RKO (cell line): ENCODE results near the gene SPAG6.
"Not testable (repeated sequence)": the region's sequence is repeated elsewhere in the genome, so short reads cannot be mapped to it uniquely, and the experiment has no call there.

Experiments used
- DNase-seq: peaks from one replicate; pipeline ENCODE4 v3.0.0-alpha.2; 2016; ENCODE audit warnings: low spot score

SPAG6 gene

DNA sequence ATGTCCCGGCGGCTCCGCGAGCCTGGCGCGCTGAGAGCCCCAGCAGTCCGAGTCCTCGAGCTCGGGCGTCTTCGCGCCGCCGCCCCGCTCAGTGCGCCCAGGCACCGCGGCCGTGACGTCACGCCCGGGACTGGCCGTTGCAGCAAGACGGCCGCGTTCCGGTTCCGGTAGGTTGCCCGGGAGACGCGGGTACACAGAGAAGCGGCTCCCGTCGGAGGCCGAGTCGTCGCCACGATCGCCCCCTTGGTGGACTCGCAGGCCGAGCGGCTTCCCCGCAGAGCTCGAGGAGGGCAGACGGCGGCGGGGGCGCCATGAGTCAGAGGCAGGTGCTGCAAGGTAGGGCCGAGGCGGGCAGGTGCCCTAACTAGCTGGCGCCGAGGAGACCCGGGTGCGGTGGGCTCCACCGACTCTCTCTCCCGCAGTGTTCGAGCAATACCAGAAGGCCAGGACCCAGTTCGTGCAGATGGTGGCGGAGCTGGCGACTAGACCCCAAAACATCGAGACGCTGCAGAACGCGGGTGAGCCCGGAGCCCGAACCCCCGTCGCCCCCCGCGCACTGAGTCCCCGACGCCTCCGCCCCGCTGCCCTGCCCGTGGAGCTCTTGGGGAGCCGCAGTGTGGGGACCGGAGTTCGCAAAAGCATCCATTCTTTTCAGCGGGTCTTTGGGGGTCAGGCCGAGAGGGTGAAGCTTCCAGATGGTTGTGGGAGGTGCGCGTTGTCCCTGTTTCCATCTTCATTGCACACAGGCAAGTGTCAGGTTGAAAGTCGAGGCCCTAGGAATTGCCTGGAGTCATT lies at the start of gene SPAG6:
SPAG6 (plus strand) TSS at position 196 of the 795 bp plus-strand sequence; CDS start at position 312, 116 bp downstream.
- no peak for DNase-seq

- DNase-seq: no peak
These were observed 44.1 kb upstream of the SPAG6 start for GRCh38 chr10:22301193-22301592.

- no peak for DNase-seq
These were observed 41.8 kb upstream of the SPAG6 start for GRCh38 chr10:22303461-22303860.

- no peak for DNase-seq
These were observed 39.6 kb upstream of the SPAG6 start for GRCh38 chr10:22305721-22306120.

GRCh38 chr10:22308390-22308789 lies 36.9 kb upstream of the SPAG6 start:
- peak; percentile 89 for DNase-seq

DNA sequence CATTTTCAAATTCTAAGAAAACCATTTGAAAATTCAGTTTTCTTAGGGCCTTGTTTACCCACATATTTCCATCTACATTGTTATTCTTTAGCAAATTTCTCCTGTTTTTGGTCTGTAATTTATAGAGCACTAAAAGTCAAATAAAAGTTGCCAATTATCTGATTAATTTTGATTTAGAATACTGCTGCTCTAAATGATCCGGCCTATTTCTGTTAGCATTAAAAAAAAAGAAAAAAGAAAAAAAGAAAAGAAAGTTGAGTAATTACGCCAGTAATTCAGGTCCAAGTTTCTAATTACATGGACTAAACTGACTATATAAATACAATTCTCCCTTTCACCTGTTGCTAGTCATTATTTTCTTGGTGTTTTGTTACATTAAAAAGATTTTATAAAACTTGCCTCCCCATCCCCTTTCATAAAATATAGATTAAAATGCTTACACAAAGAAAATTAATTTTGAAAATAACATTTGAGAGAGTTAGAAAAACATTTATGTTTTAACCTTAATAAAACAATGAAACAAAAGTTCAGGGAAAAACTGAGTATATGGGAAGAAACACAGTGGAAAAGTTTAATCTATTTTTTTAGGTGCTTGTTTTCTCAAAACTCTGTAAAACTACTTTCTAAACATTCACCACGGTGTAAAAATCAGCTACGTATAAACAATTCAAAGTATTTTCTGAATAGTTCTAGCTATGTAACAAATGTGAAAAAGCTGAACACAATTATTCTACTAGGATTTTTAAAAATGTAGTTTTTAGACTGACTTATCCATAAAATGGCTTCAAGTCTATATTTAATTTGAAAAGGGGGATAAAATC lies 35.9 kb upstream of the SPAG6 start:
- no peak for DNase-seq

- not testable (repeated sequence) for DNase-seq
These were observed 35.3 kb upstream of the SPAG6 start for GRCh38 chr10:22310012-22310411.

DNA sequence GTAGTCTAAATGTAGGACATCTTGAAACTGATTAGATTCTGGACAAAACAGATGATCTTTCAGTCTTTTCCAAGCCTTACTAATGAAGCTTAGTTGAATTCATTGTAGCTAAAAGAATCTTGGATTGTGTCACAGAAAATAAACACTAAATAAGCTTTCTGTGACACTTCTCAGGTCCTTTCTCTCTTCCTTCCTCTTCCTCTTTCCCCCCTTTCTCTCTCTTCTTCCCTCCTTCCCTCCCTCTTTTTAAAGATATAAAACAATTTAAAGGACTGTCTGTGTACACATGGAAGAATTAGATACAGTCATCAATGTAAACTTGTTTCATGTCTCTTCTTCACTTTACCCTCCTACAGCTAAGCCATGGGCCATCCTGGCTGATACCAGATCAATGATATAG lies 34.4 kb upstream of the SPAG6 start:
- DNase-seq: no peak

- DNase-seq: peak; percentile 18
These were observed 30.4 kb upstream of the SPAG6 start for GRCh38 chr10:22314852-22315251.

DNA sequence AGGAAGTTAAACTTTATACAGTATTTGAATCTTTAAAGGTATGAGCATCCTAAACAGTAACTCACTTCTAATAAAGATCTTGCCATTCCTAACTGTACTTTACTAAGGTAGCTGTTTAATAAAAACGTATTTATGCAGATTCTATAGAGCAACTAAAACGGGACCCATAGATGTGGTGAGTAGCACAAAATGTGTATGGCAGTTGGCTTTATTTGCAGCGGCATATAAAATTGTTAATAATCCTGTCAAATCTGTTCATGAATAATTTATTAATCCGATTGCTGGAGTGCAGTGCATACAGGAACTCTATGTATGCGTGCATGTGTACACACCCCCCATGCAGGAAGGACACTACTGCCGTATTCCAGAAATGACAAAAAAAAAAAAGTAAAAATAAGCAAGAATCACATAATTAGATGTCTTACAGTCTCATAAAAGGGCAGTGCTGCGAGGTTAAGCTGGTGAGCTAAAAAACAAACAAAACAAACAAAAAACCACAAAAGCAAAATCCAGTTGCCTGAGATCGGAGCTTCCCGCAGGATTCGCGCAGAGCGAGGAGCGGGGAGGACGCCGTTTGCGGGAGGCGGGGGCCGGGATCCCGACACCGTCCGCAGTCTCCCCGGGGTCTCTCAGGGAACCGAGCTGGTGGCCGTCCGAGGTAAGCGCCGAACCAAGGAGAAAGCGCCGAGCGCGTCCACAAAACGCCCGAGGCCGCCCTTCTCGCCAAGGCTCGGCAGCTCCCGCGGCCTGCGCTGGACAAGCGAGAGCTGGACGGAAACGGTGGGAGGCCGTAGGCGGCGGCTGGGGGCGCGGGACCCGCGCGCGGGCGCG lies 29.6 kb upstream of the SPAG6 start:
- peak; percentile 44 for DNase-seq

DNA sequence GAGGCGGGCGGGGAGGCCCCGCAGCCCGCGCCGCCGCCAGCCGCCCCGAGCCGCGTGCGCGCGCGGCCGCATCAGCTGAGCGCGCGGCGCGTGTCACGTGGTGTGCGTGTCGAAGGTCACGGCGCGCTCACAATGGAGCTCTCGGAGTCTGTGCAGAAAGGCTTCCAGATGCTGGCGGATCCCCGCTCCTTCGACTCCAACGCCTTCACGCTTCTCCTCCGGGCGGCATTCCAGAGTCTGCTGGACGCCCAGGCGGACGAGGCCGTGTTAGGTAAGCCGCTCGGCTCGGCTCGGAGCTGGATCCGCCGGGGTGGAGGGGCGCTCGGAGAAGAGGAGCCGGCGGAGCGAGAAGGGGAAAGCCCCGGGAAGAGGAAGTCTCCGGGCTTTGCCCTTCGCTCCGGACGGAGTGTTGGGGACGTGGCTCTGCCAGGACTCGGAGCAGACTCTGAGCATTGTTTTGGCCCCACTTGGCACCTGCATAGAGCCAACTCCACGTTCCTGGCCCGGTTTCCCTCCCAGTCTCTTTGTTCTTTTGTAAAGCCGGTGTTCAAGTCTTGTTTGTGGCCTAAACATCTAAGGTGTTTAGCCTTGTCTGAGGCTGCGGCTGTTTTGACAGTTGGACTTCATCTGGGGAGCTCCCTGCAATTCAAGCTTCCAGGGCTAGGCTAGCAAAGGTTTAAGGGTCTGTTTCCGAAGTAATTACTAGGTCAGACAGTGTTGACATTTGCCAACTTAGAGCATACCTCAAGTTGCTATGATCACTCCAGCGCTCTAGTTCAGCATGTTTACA lies 28.8 kb upstream of the SPAG6 start, which contains the start of gene COMMD3:
COMMD3 (plus strand) TSS at position 103 of the 790 bp plus-strand sequence; CDS start at position 133, 30 bp downstream.
- peak; percentile 89 for DNase-seq

- DNase-seq: no peak
These were observed 28.3 kb upstream of the SPAG6 start for GRCh38 chr10:22317076-22317370.

GRCh38 chr10:22317771-22318565 lies 27.3 kb upstream of the SPAG6 start:
- peak; percentile 39 for DNase-seq

DNA sequence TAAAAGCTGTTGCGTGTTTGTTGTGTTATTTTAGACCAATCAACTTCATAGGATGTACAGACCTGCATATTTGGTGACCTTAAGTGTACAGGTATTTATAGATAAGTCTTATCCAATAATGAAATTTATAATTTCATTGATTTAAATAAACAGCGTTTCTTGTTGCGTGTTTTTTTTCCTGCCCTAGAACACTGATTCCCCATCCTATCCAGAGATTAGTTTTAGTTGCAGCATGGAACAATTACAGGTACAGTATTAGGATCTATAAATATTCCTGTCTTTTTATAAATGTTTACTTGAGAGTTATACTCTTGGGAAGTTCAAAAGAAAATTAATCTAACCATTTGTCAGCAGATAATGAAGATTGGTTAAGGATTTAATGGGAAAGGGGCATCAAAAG lies 26.5 kb upstream of the SPAG6 start:
- DNase-seq: no peak

DNA sequence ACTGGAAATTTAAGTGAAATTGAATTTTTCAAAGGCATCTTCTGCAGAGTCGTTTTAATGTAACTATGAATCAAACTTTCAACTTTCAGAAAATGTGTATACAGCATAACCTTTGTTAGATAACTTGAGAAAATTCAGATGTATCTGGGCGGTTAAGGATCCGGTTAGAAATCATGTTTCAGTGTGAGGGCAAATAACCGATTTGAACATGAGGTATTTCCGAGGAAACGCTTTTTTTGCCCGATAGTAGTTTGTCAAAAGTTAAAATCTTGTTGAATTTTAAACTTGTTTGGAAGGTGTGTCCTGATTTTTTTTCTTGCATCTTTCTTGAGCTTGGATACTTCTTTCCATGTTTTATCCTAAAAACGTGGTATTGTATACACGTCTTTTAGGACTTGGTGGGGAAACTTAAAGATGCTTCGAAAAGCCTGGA lies 25.7 kb upstream of the SPAG6 start:
- DNase-seq: no peak

- DNase-seq: peak; percentile 55
These were observed 25.2 kb upstream of the SPAG6 start for GRCh38 chr10:22319980-22320558.

DNA sequence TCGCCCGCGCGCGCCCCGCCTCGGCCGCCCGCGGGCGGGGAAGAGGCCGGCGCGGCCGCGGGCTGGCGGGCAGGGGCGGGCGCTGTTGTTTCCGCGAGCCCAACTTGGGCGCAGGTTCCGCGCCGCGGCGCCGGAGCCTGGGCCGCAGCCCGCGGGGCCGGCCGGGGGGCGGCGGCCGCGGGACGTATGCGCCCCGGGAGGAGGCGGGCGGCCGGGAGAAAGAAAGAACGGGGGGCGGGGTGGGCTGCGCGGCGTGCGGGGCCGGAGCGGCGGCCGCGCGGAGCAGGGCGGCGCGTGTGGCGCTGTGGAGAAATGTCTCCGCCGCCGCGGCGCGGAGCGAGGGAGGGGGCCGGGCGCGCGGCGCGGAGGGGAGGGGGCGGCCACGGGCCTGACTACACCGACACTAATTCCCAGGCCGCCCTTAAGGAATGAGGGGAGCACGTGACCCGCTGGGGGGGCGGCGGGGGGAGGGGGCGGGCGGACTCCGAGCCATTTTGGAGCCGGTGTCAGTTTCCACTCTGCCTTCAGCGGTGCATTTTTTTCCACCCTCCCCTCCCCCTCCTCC lies 24.6 kb upstream of the SPAG6 start, which contains the start of gene BMI1:
BMI1 (plus strand) TSS at position 509 of the 565 bp plus-strand sequence. CDS start 5,351 bp downstream, outside the sequence.
- peak; percentile 90 for DNase-seq

- DNase-seq: peak; percentile 80
These were observed 24.0 kb upstream of the SPAG6 start for GRCh38 chr10:22321156-22321923.
